Lower leg skin (tissue), 3 donors: Measurements from ENCODE around the gene CYTH2.

ENCODE experiments used
- CTCF ChIP-seq, 3 donors: fragments of 450-650 bp; IDR thresholded peaks; one replicate each; pipeline ENCODE4 v1.5.1; 2016; ENCODE audit warnings: antibody characterized with exemption in 3 of 3, mild to moderate bottlenecking in 3 of 3, moderate library complexity in 2 of 3
- POLR2A ChIP-seq, 2 donors: fragments of 450-650 bp; IDR thresholded peaks; one replicate each; pipeline ENCODE4 v1.6.1; 2016 to 2017; ENCODE audit warnings: antibody characterized with exemption in 2 of 2, mild to moderate bottlenecking in 1 of 2, moderate library complexity in 1 of 2

GRCh38 chr19:48454150-48454730 is 14.9 kb upstream of the CYTH2 start:
- TF ChIP-seq CTCF (IDR thresholded peaks at IDR 0.05) = no peak
- TF ChIP-seq POLR2A (IDR thresholded peaks at IDR 0.05) = no peak
